NCI-H1436 (cell line): ENCODE results near the gene CALML3.

Experiments used
- DNase-seq: peaks from one replicate; lab custom pipeline; 2025; lab: John Stamatoyannopoulos, UW

Gene CALML3

DNA sequence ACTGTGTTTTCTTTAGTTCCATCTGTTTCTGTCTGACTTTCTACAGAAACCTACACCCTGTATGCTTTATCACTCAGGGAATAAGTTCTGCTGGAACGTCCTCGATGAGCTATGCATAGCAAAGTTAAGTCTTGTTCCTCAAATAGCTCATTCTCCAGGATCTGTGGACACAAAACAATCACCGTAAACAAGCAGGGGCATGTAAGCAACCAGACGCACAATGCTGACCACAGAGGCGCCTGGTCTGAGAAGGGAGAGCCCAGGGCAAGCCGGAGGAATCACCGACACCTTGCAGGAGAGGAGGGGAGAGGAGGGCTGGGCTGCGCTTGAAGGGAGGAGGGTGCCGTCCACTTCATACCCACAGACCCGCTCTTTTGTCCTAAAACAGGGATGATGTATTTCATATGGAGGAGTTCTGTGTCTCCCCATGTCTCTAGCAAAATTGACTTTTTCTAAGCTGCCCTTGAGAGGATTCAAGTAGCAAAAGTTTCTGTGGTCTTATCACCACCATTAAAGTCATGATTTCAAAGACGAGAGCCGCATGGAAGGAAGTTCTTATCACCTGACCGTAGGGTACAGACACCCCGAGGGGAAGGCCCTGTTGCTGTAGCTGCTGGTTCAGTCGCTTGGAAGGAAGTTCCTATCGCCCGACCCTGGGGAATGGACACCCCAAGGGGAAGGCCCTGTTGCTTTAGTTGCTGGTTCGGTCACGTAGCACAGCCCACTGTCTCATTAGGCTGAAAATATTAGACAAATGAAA, 14.3 kb downstream of the CALML3 start:
- no peak for DNase-seq

DNA sequence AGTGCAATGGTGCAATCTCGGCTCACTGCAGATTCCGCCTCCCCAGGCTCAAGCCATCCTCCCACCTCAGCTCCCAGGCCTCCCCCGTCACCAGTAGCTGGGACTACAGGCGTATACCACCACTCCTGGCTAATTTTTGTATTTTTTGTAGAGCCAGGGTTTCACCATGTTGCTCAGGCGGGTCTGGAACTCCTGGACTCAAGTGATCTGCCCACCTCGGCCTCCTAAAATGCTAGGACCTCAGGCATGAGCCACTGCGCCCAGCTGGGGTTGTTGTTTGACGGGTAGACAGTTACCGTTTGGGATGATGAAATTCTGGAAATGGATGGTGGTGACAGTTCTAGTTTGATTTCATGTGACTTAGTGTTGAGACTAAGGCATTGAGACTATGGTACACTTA, 15.3 kb downstream of the CALML3 start:
- DNase-seq: no peak

DNA sequence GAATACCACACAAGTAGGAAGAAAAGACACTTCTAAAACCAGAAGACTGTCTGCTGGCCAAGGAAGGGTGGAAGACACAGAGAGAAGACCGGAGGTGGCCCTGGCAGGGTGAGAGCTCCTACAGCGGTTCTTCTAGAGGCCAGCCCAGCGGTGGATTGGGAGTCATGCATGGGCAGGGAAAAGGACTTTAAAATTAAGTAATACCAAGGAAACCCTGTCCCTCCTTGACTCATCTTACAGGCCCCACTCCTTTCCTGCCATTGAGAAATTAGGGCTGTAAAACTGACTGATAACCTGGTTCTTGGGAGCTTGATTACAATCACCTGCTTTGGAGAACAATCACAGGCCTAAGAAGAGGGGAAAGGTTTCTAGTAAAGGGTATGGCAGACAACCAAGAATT, 16.1 kb downstream of the CALML3 start:
- DNase-seq: no peak

DNA sequence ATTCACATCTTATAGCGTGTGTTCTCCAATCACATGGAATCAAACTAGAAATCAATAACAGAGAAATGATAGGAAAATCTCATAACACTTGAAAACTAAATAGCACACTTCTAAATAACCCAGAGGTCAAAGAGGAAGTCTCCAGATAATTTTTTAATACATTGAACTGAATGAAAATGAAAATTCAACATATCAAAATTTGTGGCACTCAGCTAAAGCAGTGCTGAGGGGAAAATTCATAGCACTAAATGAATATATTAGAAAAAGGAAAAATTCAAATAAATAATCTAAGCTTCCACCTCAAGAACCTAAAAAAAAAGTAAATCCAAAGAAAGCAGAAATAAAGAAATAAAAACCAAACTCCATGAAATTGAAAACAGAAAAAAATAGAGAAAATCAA, 17.3 kb downstream of the CALML3 start:
- no peak for DNase-seq

DNA sequence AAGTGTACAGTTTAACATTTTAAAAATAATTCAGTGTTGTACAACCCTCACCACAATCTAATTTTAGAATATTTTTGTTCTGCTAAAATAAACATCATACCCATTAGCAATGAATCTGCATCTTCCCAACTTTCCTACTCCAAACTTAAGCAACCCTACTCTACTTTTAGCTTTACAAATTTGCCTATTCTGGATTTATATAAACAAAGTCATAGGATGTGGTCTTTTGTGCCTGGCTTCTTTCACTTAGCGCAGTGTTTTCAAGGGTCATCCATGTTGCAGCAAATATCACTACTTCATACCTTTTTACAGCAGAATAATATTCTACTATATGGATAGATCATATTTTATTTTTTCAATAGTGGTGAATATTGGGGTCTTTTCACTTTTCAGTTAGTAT, 18.9 kb downstream of the CALML3 start:
- DNase-seq: no peak

DNA sequence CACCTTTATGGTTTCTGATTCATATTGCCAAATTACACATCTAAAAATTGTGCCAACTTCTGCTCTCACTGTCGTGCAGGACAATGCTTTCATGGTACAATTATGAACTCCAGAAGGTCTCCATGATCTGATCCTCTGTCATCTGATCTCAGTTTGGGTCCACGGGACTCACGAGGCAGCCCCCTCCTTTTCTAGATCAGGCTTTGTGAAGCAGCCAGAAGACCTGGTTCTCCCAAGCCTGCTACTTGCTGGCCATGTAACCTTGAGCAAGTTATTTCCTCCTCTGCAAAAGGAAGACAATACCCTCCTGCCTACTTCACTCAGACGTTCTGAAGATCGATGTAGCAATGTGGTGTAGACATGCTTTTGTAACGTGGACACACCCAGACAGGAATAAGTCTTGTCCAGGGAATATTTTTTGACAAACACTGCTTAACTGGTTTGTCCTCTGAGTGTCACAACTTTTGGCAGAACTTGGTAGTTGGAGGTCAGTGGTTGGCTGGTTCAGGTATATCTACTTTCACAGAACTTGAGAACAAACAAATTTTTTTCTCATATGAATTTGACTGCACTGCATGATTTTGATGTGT, 19.6 kb downstream of the CALML3 start:
- no peak for DNase-seq

DNA sequence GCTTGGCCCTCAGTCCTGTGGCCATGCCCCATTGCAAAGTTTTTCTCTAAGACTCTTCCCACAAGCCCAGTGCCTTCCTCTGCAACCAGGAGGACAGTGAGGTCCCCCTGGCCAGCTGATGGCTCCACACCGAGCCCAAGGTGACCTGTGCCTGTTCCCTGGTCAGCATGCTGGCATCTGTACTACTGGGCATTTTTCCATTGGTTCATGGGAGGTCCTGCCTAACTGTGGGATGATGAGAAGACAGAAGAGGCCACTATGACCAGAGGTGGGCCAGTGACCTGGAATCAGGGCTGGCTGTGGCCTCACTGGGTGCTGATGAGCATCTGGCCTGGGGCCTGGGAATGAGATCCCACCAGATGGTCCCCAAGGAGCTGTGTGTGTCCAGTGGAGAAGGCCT, 20.2 kb downstream of the CALML3 start:
- DNase-seq: no peak

DNA sequence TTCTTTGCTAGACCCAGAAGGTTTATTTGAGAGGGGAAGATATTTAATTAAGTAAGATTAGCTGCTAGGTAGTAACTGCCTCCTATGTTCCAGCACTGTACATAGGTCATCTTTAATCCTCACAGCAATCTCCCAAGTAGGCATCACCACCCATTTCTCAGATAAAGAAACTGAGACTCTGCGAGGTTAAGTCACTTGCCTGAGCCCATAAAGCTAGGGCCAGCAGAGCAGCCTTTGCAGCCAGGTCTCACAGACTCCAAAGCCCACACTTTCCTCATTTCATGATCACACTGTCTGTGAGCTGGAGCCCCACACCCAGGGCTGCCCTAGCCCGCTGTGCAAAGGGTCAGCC, 20.6 kb downstream of the CALML3 start:
- DNase-seq: no peak

DNA sequence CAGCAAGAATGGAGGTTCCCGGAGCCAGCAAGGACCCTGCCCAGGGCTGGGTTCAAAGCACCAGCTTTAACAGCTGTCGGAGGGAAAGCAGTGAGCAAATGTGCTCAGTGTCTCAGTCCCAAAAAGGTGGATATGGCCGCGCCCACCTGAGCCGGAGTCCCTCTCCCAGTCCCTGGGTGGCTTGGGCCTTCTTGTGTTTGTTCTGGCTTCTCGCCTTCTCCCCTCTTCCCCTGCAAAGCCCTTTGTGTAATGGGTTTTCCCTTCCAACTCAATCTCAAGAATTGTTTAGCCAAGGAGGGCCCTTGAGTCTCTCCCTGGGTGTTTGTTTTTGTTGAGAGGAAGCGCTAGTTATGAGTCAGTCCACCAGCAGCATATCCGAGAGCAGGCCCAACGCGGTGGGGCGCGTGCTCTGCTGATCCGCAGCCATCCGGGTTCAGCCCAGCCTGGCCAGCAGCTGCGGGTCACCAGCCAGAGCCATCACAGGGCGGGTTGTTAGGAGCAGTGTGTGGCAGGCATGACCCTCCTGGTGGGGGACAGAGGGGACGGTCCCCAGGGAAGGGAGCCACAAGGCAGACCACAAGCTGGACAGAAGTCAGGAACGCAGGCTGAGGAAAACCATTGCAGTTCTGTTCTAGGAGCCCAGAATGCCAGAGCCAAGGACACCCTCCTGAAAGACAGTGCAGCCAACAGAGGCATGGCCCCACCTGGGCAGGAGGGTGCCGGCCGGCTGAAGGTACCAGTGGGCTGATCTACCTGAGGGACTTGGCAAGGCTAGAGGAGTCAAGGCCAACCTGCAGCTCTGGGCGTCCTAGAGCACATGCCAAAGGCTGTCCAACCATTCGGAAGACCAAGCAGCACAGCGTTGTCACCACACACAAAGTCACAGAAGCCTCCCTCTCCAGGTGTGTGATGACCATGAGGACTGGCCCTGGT, 21.3 kb downstream of the CALML3 start:
- DNase-seq: no peak

DNA sequence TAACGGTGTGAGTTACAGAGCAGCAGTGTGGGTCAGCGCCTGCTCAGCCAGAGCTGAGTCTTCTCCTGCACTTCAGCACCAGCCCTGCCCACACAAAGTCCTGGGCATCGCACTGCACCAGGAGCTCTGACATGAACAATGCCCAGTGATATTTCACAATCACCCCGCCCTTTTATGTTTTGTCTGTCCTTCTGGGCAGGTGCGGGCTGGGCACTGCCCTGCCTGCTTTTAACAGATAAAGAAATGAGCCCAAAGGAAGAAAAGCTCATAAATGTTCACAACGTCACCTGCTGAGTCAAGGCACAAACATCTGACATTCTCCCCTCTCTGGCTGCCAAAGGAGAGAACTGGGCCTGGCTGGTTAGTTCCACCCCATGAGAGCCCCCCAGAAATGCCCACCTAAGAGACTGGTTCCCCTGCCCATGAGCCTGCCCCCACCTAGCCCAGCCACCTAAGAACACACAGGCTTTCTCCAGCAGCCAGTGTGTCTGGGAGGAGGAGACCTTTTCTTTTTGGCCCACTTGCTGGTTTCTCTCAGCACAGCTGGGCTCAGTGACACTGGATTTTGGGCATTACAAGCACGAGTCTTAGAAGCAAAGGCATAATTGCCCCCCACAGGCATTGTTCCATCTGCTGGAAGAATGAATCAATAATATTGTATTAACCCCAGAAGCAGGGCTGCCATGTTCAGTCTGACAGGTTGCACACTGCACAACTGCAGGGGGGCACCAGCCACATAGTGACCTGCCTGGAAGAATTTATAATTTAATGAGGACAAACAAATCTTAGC, 22.3 kb downstream of the CALML3 start:
- no peak for DNase-seq

DNA sequence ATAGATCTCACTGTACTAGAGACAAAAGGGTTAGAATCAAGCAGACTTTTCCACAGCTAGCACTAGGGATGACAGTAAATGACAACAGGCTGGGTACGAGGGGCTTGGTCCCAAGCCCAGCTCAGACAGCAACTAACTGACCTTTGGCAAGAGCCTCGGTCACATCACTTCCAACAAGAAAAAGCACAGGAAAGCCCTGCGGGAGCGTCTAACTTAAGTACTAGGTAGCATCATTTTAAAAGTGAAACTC, 22.8 kb downstream of the CALML3 start:
- DNase-seq: no peak

DNA sequence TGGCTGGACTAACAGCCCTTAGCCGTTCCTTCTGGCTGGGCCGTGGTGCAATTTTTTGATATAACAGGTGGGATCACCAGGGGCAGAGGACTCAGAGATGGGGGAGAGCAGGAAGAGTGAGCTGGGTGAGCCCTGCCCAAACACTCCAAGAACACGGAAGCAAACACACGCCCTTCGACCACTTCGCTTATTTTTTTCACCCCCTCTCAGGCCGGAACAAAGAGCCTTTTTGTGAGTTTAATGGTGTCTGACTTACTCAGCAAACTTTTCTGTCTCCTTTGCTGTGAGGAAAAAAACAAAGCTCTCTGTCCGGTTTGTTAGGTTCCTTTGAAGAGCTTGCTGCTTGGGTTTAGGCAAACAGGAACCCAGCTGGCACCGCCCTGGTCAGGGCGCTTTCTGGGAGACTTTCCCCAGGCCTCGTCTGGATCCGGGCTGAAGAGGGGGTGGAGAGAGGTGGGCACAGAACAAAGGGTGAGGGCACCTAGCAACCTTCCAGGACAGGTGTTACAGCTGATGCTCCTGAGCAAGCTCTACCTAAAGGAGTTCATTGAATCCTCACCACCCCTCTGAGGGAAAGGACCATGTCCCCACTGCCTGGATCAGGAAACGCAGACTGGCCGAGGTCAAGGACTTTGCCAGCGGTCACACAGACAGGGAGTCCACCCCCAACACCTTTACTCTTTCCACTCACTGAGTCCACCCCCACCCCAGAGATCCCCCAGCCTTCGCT, 23.3 kb downstream of the CALML3 start:
- DNase-seq: no peak

DNA sequence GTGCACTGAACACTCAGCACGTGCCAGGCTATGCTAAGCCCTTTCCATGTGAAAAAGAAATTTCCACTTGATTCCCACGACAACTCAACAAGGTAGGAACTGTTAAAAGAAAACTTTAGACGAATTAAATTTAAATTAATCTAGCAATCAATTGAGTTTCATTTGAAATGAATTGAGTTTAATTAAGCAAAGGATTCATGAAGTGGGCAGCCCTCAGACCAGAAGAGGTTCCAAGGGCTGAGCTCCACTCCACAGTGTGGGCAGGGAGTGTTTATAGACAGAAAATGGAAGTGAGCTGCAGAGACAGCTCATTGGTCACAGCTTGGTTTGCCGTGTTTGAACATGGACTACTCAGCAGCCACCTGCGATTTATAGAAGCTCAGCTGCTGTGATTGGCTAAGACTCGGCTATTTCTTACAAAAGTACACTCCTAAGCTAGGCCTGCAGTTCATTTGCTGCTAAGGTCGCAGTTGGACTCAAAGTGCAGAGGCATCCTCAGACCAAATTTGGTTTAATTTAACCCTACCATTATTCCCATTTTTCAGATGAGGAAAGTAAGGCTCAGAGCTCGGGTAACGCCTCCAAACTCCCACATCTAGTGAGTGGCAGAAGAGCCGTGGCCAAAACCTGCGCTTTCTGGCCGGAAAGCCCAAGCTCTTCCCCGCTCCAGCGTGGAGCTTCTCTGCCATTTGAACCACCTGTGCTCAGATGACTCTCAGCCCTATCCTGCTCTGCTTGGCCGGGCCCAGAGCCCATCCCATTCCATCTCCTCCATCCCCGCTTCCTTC, 24.9 kb downstream of the CALML3 start:
- no peak for DNase-seq

DNA sequence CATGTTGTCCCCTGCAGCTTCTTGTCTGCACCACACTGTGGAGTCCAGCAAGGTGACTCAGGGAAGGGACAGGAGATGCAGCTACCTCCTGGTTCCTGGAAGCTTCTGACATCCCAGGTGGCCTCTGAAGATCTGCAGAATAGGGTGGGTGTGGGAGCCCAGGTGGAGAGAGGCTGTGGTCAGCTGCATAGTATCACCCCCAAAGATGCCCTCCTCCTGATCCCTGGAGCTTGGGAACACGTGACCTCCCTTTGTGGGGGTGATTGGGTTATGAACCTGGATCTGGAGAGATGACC, 25.4 kb downstream of the CALML3 start:
- no peak for DNase-seq

DNA sequence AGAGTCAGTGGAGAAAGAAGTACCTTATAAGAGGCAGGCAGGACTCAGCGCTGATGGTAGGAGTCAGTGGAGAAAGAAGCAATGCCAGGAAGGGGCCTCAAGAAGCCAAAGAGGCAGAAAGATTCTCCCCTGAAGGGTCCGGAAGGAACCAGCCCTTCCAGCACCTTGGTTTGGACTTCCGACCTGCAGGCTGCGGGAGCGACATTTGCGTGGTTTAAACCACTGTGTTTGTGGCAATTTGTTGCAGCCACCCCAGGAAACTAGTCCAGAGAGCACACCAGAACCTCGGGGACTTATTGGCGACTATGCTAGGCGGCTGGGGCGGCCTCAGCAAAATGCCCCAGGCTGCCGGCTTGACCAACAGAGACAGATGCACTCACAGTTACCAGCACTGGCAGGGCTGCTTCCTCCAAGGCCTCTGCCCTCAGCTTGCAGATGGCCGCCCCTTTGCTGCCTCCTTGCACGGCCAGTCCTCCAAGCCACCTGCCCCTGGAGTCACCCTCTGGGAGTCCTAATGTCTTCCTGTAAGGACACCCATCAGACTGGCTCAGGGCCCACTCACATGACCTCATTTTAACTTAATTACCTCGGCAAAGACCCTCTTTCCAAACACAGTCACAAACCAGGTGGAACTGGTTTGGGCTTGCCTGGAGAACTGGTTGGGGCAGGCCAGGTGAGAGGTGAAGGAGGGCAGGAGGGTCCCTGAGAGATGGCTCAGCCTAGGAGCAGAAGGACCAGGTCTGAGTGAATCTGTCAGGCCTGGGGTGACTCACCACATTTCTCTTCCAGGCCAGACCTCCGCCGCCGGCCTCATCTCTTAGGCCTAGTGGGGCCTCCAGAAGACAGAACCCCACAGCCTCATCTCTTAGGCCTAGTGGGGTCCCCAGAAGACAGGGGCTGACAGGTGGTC, 26.1 kb downstream of the CALML3 start:
- no peak for DNase-seq

DNA sequence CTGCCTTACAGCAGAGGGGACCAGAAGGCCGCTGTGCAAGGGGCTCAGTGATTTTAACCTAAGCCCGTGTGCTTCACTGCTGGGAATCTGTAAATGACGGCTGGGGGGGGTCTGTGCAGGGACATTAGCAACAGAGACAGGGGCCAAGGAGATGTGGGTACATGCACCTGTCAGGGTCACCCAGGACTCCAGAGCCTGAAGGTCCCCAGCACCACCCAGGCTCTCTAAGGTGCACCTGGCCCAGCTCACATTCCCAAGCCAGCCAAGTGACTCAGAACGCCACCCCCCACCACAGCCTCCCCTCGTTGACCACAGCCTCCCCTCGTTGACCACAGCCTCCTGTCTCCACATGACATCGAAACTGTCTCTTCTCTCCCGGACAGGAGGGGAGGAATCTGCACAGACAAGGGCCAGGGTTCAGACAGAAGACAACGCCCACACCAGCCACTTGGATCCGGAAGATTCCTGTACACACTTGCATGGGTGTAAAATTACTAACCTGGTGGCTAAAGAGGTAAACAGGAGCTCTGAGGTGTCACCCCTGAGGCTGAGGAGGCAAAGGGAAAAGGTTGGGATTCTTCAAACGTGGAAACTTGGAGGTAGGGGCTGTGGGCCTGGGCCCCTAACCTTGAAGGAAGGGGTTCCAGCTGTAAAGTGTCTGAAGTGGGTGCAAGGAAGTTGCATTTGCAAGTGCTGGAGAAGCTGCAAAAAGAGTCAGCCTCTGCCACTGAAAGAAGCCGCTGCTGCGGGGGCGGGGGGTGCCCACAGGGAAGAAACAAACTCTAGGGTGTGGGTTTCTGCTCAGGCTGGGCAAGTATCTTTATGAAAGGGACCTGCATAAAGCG, 27.0 kb downstream of the CALML3 start:
- no peak for DNase-seq

DNA sequence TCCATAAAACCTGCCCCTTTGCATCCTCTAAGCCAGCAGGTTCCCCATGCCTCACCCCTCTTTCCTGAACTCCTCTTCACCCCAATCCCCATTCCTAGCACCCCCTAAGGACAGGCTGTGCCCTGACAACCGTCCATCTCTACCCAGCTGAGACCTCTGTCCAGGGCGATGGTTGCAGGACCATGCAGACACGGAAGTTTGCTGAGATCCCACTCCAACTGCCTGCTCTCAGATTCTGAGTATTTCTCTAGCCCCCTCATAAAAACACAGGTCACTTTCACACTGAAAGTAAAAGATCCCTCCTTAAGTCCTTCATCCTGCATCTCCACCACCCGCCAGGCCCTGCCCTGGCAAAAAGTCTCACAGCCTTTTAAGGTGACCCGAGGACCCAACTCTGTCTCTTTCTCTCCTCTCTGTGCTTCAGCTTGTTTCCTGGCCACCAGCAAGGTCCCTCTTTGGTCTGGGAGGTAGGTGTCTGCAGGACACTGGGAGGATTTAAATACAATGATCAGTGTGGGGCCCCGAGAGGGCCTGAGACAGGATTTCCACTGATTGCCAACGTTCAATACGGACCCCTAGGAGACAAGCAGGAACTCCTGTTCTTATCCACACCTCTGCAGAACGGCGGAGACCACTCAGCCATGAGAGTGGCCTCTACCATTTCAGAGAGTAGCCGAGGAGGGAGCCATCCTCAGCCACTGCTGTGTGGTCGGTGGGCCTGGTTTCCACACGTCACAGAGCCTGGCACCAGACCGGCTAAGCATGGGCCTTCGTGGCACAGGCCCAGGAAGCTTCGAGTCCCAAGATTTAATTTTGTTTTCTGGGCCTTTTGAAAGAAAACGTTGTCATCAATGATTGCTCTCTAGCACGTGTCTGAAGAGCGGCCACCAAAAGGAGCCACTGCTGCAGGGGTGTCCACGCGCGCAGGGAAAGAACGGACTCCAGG, 27.9 kb downstream of the CALML3 start:
- DNase-seq: no peak
